IPS-NIHi7 (cell line): ENCODE measurements around the gene ERVW-1.

Experiments used
- DNase-seq: peaks from one replicate; pipeline ENCODE4 v3.0.0; 2012; ENCODE audit warnings: mixed read lengths; ENCODE audit errors: extremely low spot score

Gene ERVW-1

GRCh38 chr7:92425311-92425947 is 52.3 kb downstream of the ERVW-1 start:
- peak; percentile 52 for DNase-seq

DNA sequence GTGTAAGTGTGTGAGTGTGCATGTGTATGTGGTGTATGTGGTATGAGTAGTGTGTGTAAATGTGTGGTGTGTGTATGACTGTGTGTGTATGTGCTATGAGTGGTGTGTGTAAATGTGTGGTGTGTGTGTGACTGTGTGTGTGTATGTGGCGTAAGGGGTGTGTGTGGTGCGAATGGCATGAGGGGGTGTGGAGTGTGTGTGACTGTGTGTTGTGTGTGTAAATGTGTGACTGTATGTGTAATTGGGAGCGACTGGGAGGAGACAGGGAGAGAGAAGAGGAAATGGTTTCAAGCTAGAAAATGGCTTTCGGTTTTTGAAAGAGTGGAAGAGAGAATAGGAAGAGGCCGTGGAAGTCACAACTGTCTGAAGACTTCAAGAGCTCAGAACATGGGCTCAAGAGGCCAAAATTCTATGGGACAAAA is 54.0 kb downstream of the ERVW-1 start:
- DNase-seq, result no peak

GRCh38 chr7:92422926-92423325 is 54.8 kb downstream of the ERVW-1 start:
- no peak for DNase-seq

DNA sequence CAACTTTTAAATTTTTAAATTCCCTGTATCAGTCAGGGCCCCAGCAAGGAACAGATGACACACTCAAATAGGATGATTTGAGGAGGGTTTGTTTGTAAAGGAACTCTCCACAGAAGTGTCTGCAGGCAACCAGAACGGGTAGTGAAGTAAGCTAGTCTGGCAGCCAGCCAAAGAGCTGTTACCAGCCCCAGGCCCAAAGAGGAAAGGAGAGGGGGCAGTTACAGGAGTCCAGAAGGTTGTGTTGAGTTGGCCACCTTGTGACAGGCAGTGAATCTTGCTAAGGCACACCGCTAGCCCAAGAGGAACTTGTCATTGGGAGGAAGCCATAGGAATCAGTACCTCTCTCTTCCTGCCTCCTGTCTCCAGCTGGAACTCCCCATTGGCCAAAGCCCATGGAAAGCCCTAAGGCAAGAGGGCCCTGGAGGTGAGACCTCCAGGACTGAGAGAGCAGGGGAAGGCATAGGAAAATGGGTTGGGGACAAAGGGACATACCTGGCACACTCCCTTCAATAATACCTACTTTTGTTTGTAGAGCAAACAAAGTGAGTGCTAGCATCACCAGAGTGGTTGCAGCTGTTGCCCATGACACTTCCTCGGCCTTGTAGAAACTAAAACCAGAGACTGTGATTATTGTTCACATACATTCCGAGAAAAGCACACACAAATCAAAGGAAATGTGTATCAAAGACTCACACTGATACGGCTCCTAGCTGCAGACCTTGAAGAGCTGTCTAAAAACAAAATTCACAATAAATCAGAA is 55.9 kb downstream of the ERVW-1 start:
- no peak for DNase-seq
